ENCODE measurements around the gene B4GALT5.

Gene B4GALT5

DNA sequence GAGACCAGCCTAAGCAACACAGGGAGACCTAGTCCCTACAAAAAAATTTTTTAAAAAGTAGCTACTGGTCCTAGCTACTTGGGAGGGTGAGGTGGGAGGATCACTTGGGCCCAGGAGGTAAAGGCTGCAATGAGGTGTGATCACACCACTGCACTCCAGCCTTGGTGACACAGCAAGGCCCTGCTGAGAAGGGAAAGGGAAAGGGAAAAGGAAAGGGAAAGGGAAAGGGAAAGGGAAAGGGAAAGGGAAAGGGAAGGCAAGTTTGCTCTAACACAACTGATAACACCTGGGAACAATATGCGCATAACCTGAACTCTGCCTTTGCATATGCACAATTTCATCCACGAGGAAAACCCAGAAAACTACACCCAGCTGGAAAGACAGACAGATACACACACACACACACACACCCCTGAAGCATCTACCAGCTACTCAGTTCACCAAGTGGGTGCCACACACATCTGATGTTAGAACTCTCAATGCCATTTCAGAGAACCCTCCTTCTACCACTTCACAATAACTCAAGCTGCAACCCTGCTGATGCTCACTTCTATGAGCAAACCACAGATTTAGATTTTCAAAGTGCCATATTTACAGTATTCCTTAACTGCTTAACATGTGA lies 19.1 kb downstream of the B4GALT5 start:
- TF ChIP-seq, protein P1, sequence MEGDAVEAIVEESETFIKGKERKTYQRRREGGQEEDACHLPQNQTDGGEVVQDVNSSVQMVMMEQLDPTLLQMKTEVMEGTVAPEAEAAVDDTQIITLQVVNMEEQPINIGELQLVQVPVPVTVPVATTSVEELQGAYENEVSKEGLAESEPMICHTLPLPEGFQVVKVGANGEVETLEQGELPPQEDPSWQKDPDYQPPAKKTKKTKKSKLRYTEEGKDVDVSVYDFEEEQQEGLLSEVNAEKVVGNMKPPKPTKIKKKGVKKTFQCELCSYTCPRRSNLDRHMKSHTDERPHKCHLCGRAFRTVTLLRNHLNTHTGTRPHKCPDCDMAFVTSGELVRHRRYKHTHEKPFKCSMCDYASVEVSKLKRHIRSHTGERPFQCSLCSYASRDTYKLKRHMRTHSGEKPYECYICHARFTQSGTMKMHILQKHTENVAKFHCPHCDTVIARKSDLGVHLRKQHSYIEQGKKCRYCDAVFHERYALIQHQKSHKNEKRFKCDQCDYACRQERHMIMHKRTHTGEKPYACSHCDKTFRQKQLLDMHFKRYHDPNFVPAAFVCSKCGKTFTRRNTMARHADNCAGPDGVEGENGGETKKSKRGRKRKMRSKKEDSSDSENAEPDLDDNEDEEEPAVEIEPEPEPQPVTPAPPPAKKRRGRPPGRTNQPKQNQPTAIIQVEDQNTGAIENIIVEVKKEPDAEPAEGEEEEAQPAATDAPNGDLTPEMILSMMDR (IDR thresholded peaks at IDR 0.05; ENCODE audit: low read depth, low read length, missing control alignments) = no peak
- H3K4me3 ChIP-seq (replicated peaks; ENCODE audit: low read depth, low read length) = no peak overlapping the region
- no peak for DNase-seq (ENCODE audit: extremely low read depth, low read depth)

DNA sequence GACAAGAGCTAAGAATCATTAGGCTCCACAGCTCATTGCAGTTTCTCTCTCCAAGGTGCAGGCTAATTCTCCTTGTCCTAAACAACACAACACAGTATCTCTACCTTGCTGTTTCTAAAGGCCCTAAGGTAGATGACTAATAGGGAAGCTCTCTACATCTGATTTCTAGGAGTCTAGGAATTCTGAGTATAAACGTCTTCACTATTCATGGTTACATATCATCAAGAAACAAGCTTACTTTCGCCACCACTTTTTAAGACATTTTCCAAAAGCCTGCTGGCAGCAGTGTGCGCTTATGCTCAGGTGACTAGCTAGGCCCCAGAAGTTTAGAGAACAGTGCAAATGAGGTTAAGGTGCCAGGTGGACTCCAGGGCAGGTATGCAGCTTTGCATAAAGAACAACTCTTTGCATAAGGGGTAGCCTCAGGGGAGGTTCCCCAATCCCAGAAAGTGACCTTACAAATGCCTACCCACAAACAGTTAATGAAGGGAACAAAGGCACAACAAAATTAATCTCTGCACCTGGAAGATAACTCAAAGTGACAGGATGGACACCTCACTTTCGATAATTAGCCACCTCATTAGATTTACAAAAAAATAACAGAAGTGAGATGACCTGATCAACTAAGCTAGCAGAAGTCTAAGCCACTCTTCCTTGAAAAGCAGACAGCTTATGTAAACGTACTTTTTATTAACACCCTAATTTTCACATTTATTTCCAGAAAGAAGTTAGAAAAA lies 20.1 kb downstream of the B4GALT5 start:
- no peak overlapping the region for H3K4me3 ChIP-seq (replicated peaks; ENCODE audit: low read depth, low read length)

DNA sequence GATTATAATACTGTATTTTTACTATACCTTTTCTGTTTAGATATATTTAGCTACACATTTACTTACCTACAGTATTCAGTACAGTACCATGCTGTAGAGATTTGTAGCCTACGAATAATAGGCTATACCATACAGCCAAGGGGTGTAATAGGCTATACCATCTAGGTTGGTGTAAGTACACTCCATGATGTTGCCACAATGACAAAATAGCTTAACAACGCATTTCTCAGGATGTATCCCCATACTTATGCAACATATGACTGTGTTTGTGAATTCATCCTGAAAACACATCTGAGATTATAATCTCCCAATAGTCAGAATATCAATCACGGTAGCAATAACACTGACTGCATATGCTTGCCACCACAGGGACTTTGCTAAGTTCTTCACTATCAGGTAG lies 20.7 kb downstream of the B4GALT5 start:
- no peak for DNase-seq (ENCODE audit: extremely low read depth, low read depth)
- no peak overlapping the region for H3K4me3 ChIP-seq (replicated peaks; ENCODE audit: low read depth, low read length)
- TF ChIP-seq, protein P1 (IDR thresholded peaks at IDR 0.05; ENCODE audit: low read depth, low read length, missing control alignments) = no peak

More for the DNA sequence above, 20.1 kb downstream of the B4GALT5 start:
- no peak for DNase-seq (ENCODE audit: extremely low read depth, low read depth)
- TF ChIP-seq, protein P1 (IDR thresholded peaks at IDR 0.05; ENCODE audit: low read depth, low read length, missing control alignments) = no peak

DNA sequence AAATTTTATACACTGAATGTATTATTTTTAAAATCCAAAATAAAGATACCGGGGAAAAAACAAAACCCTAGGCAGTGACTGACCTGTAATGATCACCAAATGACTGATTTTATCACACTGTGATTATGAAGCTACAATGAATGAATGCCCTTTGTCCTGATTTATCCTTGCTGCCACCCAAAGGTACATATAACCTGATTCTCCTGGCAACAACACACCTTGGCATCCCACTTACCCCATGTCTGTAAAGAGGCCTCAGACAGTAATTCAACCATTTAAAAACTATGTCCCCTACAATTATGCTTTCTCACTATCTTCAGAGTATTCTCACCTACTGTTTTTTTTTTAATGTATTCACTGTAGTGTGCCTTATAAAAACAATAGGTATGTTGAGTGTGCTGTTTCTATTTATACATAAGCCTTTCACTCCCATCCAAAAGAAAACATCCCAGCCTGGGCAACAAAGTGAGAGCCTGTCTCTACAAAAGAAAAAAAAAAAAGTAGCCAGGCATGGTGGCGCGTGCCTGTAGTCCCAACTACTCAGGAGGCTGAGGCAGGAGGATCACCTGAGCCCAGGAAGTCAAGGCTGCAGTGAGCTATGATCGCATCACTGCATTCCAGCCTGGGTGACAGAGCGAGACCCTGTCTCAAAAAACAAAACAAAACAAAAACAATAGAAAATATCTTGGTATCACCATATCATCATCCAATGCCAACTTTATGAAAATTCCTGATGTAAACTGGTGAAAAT lies 21.7 kb downstream of the B4GALT5 start:
- no peak for DNase-seq (ENCODE audit: extremely low read depth, low read depth)
- TF ChIP-seq, protein P1 (IDR thresholded peaks at IDR 0.05; ENCODE audit: low read depth, low read length, missing control alignments) = no peak
- H3K4me3 ChIP-seq (replicated peaks; ENCODE audit: low read depth, low read length) = no peak overlapping the region

DNA sequence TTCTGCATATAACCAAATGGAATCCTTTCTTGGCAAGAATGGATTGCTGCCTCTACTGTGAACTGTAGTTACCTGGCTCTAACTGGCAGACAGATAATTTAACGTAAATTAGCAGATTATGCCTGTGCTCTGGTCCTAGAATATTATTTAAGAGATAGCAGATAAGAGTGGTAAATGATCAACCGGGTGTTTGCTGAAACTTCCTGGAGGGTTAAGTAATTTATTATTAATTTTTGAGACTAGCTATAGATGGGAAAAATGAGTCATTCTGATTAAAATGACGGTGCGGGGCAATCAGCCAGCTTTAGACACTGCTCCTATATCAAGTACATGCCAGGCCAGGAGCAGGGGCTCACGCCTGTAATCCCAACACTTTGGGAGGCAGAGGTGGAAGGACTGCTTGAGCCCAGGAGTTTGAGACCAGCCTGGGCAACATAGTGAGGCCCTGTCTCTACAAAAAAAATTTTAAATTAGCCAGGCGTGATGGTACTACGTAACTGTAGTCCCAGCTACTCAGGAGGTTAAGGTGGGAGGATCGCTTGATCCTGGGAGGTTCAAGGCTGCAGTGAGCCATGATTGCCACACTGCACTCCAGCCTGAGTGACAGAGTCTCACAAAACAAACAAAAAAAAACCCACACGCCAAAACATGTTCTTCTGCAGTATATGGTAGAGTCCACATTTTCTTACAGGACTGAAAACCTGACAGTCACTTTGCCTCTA lies 22.6 kb downstream of the B4GALT5 start:
- TF ChIP-seq, protein P1 (IDR thresholded peaks at IDR 0.05; ENCODE audit: low read depth, low read length, missing control alignments) = no peak
- DNase-seq (ENCODE audit: extremely low read depth, low read depth) = no peak
- H3K4me3 ChIP-seq (replicated peaks; ENCODE audit: low read depth, low read length) = no peak overlapping the region
